SK-MEL-5 (cell line): Measurements from ENCODE around the gene PLCXD3. TPM values are rescaled to one million over a fixed set of nuclear protein-coding genes. Genes with fewer than 3 reads are reported as not detected.

Source experiments
- DNase-seq: peaks from one replicate; pipeline ENCODE4 v3.0.0-alpha.2; 2016; ENCODE audit warnings: low read depth, low spot score
- in situ Hi-C: cut with HindIII; loops from 2 replicates; pipeline ENCODE4 v1.10.0; 2016; ENCODE audit warnings: low sequenced_read_pairs, high pct_unique_total_duplicates, low pct_unique_long_range_greater_than_20kb
- polyA plus RNA-seq, 2 experiments: library from polyadenylated mRNA; depleted of rRNA; stranded (reverse); fragments of >200 nt; gene quantifications; 2 replicates each; pipeline ENCODE4 v1.2.3, GENCODE V29; 2015
- total RNA-seq: library from RNA; depleted of rRNA; stranded (reverse); fragments of >200 nt; shearing (Covaris generic); gene quantifications from 2 replicates; pipeline ENCODE4 v1.2.3, GENCODE V29; 2014; rRNA removed

Gene PLCXD3, protein sequence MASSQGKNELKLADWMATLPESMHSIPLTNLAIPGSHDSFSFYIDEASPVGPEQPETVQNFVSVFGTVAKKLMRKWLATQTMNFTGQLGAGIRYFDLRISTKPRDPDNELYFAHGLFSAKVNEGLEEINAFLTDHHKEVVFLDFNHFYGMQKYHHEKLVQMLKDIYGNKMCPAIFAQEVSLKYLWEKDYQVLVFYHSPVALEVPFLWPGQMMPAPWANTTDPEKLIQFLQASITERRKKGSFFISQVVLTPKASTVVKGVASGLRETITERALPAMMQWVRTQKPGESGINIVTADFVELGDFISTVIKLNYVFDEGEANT
- total RNA-seq: 0.05 and 0.16 TPM in 2 replicates
- 0.01 and 0.28 TPM in 2 replicates for polyA plus RNA-seq (2015; cell fraction: cytosol; rRNA removed)
- polyA plus RNA-seq (2015; cell fraction: nucleus; rRNA removed): 0.09 and 0.30 TPM in 2 replicates

DNA sequence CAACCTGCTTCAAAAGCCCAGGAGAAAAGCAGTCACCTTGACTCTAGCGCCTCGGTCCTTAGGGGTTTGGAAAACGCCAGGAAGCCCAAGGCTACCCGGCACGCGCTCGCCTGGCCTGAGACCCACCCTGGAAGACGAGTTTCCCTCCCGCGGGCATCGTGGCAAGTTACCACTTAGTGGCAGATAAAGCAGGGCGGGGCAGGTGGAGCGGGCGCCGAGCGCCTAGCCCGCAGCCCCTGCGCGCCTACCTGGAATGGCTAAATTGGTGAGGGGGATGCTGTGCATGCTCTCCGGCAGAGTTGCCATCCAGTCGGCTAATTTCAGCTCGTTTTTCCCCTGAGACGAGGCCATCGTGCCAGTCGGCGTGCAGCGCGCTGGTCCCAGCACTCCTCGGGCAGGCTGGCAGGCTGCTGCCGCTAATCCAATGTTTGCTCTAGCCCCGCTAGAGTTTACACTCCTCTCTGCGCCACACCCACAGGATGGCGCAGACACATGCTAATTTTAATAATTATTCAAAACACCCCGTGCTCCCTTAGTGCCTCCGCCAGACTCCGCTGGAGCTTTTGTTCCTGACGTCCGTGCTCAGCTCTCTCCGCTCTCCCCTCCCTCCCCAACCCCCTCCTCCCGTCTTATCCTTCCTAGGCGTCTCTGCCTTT is at the start of gene PLCXD3:
TSS of gene PLCXD3 (minus strand) at position 426 of the 656 bp plus-strand sequence. CDS start at position 351, 75 bp downstream.
- peak; percentile 20 for DNase-seq
- in situ Hi-C loops: no loop called here

DNA sequence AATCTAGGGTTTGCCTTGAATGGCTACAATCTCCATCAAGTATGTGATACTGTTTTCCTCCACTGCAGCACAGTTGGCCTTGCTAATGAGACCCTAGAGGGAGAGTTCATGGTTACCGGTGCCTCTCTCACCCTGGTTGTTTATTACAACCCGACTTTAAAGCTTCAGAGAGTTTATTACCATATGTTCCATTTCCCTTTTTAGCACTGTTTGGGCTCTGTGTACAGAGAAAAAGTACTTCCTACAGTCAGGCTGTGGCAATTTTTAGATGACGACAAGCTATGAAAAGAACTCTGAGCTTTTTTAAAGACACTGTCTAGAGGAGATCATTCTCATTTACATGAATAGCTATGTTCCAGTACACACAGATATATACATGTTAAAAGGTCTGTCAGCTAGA is 48.8 kb upstream of the PLCXD3 start:
- DNase-seq: no peak
- in situ Hi-C loops: no loop called here

DNA sequence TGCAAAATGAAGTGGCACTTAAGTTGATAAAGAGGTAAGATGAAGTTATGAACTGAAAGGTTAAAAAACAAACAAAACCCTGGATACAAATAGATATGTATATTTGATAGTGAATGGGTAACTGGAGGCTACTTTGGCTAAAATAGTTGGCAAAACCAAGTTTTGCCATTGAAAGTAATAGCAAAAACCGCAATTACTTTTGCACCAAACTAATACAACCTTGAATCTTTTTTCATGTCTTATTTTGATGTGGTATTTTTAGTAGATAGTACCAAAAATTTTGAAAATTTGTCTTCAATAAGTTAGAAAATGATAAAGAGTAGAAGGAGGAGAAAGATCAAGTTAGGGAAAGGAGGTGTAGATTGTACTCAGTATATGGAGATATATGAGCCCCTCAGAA is 47.9 kb upstream of the PLCXD3 start:
- no peak for DNase-seq
- in situ Hi-C loops: no loop called here

DNA sequence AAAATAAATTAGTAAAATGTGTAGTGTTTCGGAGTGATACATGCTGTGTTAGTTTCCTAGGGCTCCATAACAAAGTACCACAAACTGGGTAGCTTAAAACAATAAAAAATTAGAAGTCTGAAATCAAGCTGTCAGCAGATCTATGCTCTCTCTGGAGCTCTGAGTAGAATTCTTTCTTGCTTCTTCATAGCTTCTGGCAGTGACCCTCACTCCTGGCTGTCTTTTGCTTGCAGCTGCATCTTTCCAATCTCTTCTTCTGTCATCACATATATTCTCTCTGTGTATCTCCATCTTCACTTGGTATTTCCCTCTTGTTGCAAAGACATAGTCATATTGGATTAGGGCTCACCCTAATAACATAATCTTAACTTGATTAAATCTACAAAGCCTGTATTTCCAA is 37.6 kb upstream of the PLCXD3 start:
- in situ Hi-C loops: no loop called here

DNA sequence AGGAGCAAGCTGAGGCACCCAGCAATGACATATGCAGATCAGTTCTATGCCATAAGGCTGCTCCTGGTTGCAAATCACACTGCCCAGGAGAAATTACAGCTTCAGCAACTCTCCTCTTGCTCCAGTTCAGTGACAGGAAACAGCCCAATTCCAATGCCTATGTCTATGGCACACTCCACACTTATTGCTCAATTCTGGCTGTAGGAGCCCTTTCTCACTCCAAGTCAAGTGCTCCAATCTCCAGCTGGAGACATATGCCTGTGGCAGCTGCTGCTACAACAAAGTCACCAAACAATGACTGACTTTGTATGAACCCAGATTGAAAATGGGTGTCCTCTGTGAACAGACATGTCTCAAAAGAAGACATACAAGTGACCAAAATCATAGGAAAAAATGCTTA is 31.8 kb upstream of the PLCXD3 start:
- DNase-seq: no peak
- in situ Hi-C loops: no loop called here

More for the DNA sequence above, 37.6 kb upstream of the PLCXD3 start:
- no peak for DNase-seq

DNA sequence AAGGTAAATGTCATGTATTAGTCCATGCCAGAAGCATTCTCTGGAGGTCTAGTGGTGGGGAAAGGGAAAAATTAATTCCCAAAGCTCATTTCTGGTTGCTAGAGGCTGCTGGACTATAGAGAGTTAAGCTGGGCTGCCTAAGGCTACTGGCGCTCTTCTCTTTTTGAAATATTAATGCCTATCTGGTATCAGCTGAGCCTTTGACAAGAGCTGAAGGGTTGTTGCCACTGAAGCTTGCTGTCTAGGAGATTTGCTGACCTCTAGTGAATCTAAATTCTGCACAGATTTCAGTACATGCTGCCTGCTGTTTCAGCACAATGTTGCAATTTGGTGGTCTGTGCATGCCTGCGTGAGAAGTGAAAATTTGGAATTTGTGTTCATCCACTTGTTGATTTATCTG is 29.1 kb upstream of the PLCXD3 start:
- in situ Hi-C loops: no loop called here

DNA sequence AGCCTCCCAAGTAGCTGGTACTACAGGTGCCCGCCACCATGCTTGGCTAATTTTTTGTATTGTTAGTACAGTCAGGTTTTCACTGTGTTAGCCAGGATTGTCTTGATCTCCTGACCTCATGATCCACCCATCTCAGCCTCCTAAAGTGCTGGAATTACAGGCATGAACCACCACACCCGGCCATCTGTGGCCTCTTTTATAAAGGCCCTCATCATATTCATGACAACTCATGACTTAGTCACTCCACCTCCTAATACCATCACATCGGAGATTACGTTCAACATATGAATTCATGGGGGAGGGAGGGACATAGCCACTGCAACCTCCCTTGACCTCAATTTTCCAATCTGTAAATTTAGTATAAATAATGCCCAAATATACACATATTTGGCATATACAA is 27.2 kb upstream of the PLCXD3 start:
- in situ Hi-C loops: no loop called here
- no peak for DNase-seq

More for the DNA sequence above, 29.1 kb upstream of the PLCXD3 start:
- DNase-seq: peak; percentile 32

DNA sequence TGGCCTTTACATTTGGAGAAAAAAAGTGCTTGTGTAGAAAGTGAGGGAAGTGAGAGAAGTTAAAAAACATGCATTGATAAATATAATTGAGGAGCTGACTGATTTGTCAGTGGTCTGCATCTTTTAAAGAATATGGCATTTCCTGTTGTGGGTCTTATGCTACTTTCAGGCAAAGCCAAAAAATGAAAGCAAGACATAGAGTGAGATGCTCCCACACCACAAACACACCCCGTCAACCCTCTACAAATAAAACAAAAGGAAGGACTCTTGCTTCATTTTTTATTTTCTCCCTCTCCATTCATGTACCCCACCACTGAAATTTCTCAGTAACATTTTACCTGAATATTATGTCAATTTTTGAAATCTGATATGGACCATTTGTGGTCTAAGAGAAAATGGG is 22.1 kb upstream of the PLCXD3 start:
- no peak for DNase-seq
- in situ Hi-C loops: no loop called here

DNA sequence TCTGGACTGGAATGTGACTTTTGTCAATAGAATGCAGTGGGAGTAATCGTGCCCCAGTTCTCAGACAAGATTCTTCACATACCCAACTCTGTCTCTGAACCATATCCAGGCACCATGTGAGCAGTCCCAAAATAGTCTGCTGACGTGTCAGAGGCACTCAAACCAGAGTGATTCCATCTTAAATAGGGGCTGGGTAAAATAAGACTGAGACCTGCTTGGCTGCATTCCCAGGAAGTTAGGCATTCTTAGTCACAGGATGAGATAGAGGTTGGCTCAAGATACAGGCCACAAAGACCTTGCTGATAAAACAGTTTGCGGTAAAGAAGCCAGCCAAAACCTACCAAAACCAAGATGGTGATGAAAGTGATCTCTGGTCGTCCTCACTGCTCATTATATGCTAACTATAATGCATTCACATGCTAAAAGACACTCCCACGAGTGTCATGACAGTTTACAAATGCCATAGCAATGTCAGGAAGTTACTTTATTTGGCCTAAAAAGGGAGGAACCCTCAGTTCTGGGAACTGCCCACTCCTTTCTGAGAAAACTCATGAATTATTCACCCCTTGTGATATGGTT is 16.9 kb upstream of the PLCXD3 start:
- in situ Hi-C loops: no loop called here
- DNase-seq: peak; percentile 79

DNA sequence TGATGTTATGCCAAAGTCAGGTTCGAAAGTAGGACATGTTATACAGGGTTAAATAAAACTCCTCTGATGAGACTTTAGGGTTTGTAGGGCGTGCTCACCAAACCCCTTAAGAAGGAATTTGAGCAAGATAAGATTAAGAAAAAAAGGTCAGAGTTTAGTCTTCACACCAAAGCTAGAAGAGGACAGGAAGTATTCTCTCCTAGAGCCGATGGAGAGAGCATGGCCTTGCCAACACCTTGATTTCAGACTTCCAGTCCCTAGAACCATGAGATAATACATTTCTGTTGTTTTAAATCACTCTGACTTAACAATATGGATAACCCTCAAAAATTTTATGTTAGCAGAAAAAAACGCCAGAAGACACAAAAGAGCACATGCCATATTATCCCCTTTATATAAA is 16.3 kb upstream of the PLCXD3 start:
- in situ Hi-C loops: no loop called here
- DNase-seq: no peak

DNA sequence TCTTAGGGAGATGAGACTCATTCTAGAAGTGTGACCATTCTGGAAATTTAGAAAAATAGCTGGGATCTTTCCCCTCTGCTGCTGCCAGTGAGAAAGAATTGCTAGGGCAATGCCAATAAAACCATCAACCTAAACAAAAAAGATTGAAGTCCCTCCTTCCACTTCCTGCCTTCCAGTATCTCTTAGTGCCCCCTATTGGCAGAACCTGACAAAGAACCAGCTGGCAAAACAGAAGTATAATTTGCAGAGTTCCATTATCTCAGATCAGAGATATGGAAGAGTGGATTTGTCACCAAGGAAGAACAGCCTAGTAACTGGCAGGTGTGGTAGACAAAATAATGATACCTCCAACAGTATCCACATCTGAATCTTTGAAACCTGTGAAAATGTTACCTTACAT is 13.8 kb upstream of the PLCXD3 start:
- in situ Hi-C loops: no loop called here
- DNase-seq: peak; percentile 84

DNA sequence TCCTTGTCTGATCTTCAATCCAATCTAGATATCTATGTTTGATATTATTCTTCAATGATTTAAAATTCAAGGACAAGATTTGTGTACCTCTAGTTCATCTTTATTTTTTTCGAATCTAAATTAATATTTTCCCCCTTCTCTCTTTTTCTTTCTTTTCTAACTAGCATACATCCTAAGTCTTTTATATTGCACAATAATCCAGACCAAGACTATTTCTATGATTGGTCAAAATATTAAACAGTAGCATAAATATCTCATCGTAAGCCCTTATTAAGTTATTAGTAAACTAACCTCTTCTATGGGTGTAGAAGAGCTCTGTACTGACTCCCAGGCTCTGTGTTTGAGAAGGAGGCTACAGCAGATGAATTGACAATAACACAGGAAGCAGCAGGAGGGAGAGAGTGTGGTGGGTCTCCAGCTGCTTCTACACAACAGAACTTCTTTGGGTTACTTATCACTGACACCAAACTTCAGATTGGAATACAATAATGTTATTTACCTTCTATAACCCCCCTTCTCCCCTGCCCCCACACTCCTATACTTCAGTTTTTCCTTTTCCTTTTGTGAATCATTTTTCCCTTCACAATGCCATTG is 11.9 kb upstream of the PLCXD3 start:
- in situ Hi-C loops: no loop called here
- DNase-seq: peak; percentile 61

DNA sequence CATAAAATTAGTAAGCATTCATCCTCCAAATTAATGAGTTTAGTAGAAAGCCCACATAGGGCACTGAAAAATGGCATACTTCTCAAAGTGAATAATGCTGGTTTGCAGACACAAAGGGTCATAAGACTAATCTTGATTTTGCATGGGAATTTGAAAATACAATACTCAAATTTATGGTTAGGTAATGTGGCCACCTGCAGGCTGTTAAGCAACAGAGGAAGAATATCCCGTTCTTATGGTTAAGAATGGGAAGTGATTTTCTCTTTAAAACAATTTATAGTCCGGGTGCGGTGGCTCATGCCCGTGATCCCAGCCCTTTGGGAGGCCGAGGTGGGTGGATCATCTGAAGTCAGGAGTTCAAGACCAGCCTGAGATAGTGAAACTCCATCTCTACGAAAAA is 9.4 kb upstream of the PLCXD3 start:
- DNase-seq: peak; percentile 37
- in situ Hi-C loops: no loop called here

DNA sequence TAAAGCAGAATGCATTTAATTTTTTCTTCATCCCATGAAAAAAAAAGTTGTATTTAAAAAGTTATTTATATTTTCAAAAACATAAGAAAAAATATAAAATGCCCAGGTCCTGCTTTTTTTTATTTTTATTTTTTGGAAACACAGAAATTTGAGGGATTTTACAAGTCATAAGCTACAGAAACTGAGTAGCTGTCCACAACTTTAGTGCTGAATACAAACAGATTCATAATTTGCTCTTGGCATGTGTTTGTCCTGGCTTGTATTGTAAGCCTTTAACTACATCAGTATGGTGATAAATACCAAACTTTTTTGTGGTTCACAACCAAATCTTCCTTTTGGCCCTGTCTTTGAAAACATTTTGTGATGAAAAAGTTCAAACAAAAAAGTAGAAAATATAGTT is 7.5 kb upstream of the PLCXD3 start:
- in situ Hi-C loops: no loop called here
- no peak for DNase-seq

DNA sequence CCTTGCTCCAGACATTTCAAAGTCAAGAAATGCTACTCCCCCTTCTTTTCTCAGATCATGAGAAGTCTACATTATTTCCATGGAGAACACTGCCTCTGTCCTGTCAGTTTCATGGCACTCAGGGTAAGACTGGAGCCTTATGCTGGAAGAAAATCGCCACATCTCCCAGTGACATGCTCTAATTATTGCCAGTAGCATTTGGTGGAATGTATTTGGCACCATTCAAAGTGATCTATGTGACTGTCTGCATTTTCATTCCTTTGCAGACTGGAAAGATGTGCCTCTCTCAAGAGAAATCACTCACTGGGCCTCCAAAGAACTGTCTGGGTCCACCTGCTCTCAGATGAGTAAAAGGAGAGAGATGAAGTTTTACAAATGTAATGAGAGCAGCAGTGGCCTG is 840 bp upstream of the PLCXD3 start:
- no peak for DNase-seq
- in situ Hi-C loops: no loop called here

DNA sequence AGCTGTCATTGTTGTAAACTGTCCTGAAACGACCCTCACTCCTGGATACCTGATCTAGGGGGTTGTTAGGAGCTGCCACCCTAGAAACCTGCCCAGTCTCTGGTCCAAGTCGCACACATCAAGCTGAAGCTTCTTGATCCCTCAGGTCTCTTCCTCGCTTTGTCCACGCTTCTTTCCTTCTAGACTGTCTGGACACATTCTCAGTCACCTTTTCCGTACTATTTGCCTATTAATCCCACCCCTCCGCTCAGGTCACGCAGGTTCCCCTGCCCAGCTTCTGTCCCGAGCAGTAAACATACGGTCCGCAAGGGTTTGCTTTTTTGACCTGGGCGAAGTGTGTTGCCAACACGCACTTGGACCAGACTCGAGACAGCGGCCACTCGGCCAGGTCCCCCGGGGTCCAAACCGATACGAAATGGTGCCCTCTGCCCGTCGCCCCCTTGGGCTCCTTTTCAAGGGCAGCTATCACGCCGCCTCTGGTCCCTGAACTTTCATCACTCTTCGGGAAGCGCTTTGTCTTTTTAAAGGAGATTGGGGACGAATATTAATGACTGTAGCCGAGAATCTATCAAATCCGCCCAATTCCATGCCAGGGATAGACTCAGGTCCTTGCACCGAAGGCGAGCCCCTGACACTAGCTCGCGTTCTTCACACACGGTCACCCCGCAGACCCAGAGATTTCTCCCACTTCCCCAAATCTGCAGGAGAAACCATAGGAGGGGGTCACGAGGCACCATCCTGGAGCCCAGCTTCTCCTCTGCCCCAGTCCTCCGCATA is 814 bp downstream of the PLCXD3 start:
- in situ Hi-C loops: no loop called here
- no peak for DNase-seq

DNA sequence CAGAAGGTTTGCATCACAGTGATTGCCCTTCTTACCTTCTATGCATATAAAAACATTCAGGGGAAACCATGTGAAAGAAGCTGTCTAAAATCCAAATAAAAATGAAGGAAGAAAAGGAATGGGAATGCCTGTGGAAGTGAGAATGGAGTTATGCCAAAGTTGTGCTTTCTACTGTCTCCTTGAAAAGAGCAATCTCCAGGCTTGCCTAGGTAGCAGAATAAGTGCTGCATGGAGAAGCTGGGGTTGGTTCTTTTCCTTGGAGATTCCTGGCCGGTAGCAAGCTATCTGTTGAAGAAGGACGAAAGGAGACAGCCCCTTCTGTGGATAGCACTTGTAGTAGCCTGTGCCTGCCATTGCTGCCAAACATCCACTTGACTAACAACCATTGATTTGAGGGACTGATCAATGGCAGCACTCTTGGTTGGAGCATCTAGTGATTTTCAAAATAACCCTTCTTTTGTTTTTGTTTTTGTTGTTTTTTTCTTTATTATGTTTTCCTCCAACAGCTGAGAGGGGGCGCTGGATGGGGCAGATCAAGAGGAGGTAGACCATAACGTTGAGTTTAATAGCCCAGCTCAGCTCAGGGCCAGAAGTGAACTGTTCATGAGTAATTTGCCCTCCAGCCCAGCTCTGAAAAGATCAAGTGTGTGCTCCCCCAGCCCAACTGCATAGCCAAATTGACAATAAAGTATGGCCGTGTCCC is 1.6 kb downstream of the PLCXD3 start:
- in situ Hi-C loops: no loop called here
- DNase-seq: no peak
